ENCODE data around the gene GNPDA2.

DNA sequence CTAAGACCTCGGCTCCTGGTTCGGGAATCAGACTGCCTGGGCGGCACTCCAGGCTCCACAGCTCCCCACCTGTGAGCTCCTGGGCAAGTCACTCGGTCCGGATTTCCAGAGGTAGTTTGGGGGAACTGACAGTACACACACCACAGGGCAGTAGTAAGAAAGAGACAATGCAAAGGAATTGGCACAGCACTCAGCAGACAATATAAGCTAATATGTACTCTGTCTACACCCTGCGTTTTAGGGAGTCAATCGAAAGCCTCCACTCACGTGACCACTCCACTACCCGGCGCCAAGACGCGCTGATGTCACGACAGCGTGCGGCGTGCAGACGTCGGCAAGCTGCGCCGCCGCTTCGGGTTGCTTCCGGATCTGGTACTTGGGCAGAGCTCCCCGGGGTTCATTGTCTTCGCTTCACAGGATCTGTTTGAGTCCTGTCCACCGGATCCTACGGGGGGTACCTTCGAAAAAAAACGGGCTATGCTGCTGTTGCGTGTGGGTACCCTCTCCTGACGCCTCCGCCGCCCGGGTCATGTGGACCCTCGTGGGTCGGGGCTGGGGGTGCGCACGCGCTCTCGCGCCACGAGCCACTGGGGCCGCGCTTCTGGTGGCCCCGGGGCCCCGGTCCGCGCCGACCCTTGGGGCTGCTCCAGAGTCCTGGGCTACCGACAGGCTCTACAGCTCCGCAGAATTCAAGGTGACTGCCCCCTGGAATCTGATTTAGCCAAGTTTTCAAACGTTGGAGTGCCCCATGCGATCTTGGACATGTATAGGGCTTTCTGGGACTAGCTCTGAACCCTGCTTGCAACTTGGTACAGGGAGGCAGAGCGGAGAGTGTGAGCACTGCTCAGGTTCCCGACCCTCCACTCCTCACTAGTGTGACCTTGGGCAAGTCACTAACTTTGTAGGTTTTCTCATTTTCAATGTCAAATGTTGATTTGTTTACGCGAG, 48.0 kb downstream of the GNPDA2 start, which contains the start of gene GUF1:
- TF ChIP-seq POLR2A (IDR thresholded peaks at IDR 0.05) (peak; percentile 9 to 62), EP300 (IDR thresholded peaks at IDR 0.05) (peak; percentile 43 to 92)
- TF ChIP-seq, protein P1, sequence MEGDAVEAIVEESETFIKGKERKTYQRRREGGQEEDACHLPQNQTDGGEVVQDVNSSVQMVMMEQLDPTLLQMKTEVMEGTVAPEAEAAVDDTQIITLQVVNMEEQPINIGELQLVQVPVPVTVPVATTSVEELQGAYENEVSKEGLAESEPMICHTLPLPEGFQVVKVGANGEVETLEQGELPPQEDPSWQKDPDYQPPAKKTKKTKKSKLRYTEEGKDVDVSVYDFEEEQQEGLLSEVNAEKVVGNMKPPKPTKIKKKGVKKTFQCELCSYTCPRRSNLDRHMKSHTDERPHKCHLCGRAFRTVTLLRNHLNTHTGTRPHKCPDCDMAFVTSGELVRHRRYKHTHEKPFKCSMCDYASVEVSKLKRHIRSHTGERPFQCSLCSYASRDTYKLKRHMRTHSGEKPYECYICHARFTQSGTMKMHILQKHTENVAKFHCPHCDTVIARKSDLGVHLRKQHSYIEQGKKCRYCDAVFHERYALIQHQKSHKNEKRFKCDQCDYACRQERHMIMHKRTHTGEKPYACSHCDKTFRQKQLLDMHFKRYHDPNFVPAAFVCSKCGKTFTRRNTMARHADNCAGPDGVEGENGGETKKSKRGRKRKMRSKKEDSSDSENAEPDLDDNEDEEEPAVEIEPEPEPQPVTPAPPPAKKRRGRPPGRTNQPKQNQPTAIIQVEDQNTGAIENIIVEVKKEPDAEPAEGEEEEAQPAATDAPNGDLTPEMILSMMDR (IDR thresholded peaks at IDR 0.05): no peak

All from tibial nerve (tissue), 4 donors.